GM12874 (cell line): Measurements from ENCODE around the gene ATP5PO.

Experiments
- TF ChIP-seq, protein P1 (sequence below): IDR thresholded peaks from 2 replicates; pipeline ENCODE4 v1.5.1; 2011; ENCODE audit warnings: low read depth, mild to moderate bottlenecking, control low read depth, low read length, moderate library complexity; ENCODE audit not compliant: insufficient read depth

Gene ATP5PO

DNA sequence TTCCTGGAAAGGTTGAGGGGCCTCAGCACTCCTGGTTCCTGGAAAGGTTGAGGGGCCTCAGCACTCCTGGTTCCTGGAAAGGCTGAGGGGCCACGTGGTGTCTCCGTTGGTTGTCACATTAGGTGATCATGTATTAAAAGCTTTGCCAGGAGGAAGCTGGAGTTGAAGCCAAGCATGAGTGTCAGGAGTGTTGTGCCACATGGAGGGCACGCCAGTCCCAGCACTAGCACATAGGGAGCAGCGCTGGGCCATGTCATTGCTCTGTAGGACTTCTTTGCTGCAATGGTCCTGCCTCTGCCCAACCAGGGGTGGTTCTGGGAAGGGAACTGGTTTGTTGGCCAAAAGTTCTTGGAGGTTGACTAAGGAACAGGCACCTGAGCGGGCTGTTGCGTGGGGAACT, 13.3 kb downstream of the ATP5PO start:
- TF ChIP-seq, protein P1, sequence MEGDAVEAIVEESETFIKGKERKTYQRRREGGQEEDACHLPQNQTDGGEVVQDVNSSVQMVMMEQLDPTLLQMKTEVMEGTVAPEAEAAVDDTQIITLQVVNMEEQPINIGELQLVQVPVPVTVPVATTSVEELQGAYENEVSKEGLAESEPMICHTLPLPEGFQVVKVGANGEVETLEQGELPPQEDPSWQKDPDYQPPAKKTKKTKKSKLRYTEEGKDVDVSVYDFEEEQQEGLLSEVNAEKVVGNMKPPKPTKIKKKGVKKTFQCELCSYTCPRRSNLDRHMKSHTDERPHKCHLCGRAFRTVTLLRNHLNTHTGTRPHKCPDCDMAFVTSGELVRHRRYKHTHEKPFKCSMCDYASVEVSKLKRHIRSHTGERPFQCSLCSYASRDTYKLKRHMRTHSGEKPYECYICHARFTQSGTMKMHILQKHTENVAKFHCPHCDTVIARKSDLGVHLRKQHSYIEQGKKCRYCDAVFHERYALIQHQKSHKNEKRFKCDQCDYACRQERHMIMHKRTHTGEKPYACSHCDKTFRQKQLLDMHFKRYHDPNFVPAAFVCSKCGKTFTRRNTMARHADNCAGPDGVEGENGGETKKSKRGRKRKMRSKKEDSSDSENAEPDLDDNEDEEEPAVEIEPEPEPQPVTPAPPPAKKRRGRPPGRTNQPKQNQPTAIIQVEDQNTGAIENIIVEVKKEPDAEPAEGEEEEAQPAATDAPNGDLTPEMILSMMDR = no peak

DNA sequence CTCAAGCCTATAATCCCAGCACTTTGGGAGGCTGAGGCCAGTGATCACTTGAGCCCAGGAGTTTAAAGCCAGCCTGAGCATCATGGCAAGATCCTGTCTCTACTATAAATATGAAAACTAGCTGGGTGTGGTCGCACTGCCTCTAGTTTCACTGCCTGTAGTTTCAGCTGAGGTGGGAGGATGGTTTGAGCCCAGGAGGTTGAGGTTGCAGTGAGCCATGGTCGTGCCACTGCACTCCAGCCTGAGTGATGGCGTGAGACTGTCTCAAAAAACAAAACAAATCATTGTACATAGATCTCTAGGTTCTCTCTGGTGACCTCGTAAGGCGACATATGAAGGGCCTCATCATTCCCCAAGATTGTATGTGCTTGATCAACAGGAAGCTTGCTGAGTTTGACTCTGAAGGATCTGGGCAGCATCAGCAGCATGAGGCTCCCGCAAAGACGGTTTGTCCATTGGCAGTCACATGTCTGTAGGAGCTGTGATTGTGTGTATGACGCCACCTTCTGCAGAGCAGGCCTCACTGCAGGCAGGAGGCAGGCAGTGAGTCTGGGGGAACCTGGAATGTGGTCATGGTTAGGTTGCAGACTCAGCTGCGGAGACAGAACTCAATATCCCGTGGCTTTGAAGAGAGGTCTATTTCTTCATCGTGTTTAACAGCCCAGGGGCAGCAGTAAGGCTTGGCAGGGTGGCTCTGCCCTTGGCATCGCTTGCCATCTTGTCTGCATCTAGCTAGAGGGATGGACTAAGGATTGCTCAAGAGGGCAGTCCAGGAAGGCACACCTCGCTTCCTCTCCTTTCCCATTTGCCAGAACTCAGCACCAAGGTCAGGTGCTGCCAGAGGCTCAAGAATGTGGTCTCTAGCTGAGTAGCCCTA, 14.0 kb downstream of the ATP5PO start:
- TF ChIP-seq, protein P1 = peak; percentile 44; the same call in 1 of the 2 replicates

DNA sequence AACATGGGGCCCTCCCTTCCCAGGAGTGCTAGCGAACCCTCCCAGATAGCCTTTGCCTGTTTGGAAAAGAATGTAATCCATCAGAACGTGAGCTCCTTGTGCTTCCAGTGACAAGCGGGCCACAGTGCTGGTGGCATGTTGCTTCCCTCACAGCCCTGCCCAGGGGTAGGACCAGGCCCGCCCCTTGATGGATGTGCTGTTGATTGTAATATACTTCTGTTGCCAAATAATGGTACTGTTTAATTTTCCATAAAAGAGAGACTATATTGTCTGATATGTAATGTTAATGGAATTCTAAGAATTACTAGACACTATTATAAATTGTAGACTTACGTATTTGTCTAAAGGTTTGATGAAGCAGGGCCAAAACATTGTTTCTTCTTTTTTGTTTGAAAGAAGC, 16.4 kb downstream of the ATP5PO start:
- TF ChIP-seq, protein P1 = no peak

DNA sequence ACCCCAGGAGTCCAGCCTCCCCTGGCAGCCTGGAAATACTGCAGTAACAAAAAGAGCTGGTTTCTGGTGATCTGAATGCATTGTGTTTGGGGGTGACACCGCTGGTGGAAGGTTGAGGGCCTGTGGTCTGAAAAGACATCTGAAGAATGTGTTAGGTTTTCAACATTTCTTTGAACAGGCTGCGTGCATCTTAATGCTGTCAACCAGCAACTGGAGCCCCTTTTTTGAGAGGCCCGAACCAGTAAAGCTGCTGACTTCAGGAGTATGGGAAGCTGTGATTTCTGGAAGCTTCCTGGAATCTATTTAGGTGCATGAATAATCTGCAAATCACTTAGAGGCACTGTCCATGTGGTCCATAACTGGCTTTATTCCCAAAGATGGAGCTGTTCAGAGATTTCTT, 17.0 kb downstream of the ATP5PO start:
- TF ChIP-seq, protein P1 = no peak

DNA sequence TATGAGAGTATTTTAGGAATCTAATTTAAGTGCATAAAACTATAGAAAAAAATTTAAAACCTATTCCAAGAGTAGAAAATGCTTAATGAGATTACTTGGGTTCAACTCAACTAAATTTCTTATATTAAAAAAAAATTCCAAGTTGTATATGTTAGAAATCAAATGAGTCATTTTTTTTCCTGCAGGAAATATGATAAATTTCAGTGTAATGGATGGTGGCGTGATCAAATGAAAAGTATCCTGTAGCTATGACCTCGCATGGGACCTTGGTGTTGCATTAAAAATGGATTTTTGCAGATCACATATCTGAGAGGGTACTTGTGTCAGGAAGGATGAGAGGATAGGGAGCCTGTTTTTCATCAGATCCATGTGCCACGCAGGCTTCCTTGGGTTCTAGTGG, 17.9 kb downstream of the ATP5PO start:
- TF ChIP-seq, protein P1 = no peak

DNA sequence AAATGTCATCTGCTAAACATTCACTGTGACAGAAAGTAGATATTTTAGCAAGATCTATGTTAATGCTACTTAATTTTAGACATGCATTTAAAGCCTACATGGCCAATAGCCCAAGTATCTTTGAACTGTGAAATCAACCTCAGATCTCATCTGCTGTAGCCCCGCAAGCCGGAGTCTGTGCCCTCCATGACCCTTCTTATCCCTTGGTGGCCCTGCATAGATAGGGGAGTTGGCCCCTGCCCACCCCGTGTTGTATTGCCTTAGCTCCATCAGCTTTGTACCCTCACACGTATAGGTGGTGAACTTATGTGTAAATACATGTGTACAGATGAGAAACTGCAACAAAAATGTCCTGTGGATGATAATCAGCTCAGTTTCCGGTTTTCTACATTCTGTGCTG, 18.5 kb downstream of the ATP5PO start:
- TF ChIP-seq, protein P1 = no peak

DNA sequence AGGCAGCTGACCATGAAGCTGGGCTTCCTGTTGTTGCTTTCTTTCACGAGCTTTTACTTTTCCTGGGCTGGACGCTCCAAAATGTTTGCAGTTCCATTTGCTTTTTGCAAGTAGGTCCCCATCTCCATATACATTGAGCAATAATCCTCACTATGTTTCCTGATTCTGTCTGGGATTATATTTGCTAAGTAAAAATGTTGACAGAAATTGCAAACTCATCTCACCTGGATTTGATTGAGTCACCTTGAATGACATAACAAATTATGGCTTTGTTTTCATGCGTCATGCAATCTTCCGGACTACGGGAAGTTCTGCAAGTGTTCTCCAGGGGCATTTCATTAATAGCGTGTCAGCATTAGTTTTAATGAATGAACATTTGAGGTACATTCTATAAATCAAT, 18.9 kb downstream of the ATP5PO start:
- TF ChIP-seq, protein P1 = no peak
